ENCODE data around the gene PDZD2.

PDZD2 gene

GRCh38 chr5:31931874-31932273, 292.9 kb downstream of the PDZD2 start:
- no peak for DNase-seq (ENCODE audit: low read depth, low spot score)

GRCh38 chr5:31934156-31934555, 295.2 kb downstream of the PDZD2 start:
- DNase-seq (ENCODE audit: low read depth, low spot score), result no peak

GRCh38 chr5:31935496-31936369, 296.8 kb downstream of the PDZD2 start:
- no peak for DNase-seq (ENCODE audit: low read depth, low spot score)

- DNase-seq (ENCODE audit: low read depth, low spot score), result no peak
Observed at GRCh38 chr5:31936683-31937082, 297.8 kb downstream of the PDZD2 start.

GRCh38 chr5:31937226-31937625, 298.3 kb downstream of the PDZD2 start:
- DNase-seq (ENCODE audit: low read depth, low spot score), result no peak

GRCh38 chr5:31937703-31938102, 298.8 kb downstream of the PDZD2 start:
- DNase-seq (ENCODE audit: low read depth, low spot score), result no peak

GRCh38 chr5:31939151-31939550, 300.2 kb downstream of the PDZD2 start:
- DNase-seq (ENCODE audit: low read depth, low spot score), result no peak

GRCh38 chr5:31941151-31941755, 302.3 kb downstream of the PDZD2 start:
- DNase-seq (ENCODE audit: low read depth, low spot score), result no peak

- no peak for DNase-seq (ENCODE audit: low read depth, low spot score)
Observed at GRCh38 chr5:31942546-31942945, 303.6 kb downstream of the PDZD2 start.

- DNase-seq (ENCODE audit: low read depth, low spot score), result no peak
Observed at GRCh38 chr5:31944684-31945445, 305.9 kb downstream of the PDZD2 start.

- no peak for DNase-seq (ENCODE audit: low read depth, low spot score)
Observed at GRCh38 chr5:31948006-31948405, 309.1 kb downstream of the PDZD2 start.

GRCh38 chr5:31952067-31952466, 313.1 kb downstream of the PDZD2 start:
- DNase-seq (ENCODE audit: low read depth, low spot score), result no peak

GRCh38 chr5:31954091-31954490, 315.2 kb downstream of the PDZD2 start:
- DNase-seq (ENCODE audit: low read depth, low spot score), result no peak

- DNase-seq (ENCODE audit: low read depth, low spot score), result no peak
Observed at GRCh38 chr5:31957151-31957550, 318.2 kb downstream of the PDZD2 start.

- no peak for DNase-seq (ENCODE audit: low read depth, low spot score)
Observed at GRCh38 chr5:31962351-31962751, 323.4 kb downstream of the PDZD2 start.

GRCh38 chr5:31962871-31963307, 324.0 kb downstream of the PDZD2 start:
- DNase-seq (ENCODE audit: low read depth, low spot score), result no peak

- no peak for DNase-seq (ENCODE audit: low read depth, low spot score)
Observed at GRCh38 chr5:31963358-31964006, 324.6 kb downstream of the PDZD2 start.

- DNase-seq (ENCODE audit: low read depth, low spot score), result no peak
Observed at GRCh38 chr5:31964007-31964360, 325.1 kb downstream of the PDZD2 start.

- no peak for DNase-seq (ENCODE audit: low read depth, low spot score)
Observed at GRCh38 chr5:31965227-31965626, 326.3 kb downstream of the PDZD2 start.

GRCh38 chr5:31966936-31967335, 328.0 kb downstream of the PDZD2 start:
- no peak for DNase-seq (ENCODE audit: low read depth, low spot score)

GRCh38 chr5:31967461-31967860, 328.5 kb downstream of the PDZD2 start:
- DNase-seq (ENCODE audit: low read depth, low spot score), result no peak

GRCh38 chr5:31972558-31972957, 333.6 kb downstream of the PDZD2 start:
- DNase-seq (ENCODE audit: low read depth, low spot score), result no peak
